PFSK-1 (cell line): ENCODE results near the gene CCDC172.

ENCODE experiments used
- FOXP2 ChIP-seq: optimal IDR thresholded peaks from 2 replicates; pipeline ENCODE3; 2011; ENCODE audit warnings: borderline replicate concordance, control low read depth, inconsistent platforms; ENCODE audit not compliant: insufficient read depth; ENCODE audit errors: extremely low read length, extremely low read depth
- POLR2AphosphoS5 ChIP-seq: IDR thresholded peaks from 2 replicates; pipeline ENCODE4 v1.6.1; 2012; ENCODE audit warnings: low read depth, mild to moderate bottlenecking, control low read depth, low read length, moderate library complexity
- SIN3A ChIP-seq: IDR thresholded peaks from 2 replicates; pipeline ENCODE4 v1.6.1; 2012; ENCODE audit warnings: mild to moderate bottlenecking, low read length, moderate library complexity, borderline replicate concordance; ENCODE audit not compliant: insufficient read depth
- TAF1 ChIP-seq: IDR thresholded peaks from 2 replicates; pipeline ENCODE4 v1.6.1; 2012; ENCODE audit warnings: low read length, control low read depth, borderline replicate concordance; ENCODE audit not compliant: insufficient read depth
- TF ChIP-seq, protein P1 (sequence below), 2 experiments: IDR thresholded peaks; 2 replicates each; pipeline versions ENCODE4 v1.6.1 to v1.8.0; 2011 to 2012; ENCODE audit warnings: low read depth in 2 of 2, low read length in 2 of 2, control low read depth in 1 of 2, inconsistent platforms in 1 of 2, mild to moderate bottlenecking in 1 of 2, moderate library complexity in 1 of 2; ENCODE audit not compliant: insufficient read depth in 1 of 2

The CCDC172 gene

DNA sequence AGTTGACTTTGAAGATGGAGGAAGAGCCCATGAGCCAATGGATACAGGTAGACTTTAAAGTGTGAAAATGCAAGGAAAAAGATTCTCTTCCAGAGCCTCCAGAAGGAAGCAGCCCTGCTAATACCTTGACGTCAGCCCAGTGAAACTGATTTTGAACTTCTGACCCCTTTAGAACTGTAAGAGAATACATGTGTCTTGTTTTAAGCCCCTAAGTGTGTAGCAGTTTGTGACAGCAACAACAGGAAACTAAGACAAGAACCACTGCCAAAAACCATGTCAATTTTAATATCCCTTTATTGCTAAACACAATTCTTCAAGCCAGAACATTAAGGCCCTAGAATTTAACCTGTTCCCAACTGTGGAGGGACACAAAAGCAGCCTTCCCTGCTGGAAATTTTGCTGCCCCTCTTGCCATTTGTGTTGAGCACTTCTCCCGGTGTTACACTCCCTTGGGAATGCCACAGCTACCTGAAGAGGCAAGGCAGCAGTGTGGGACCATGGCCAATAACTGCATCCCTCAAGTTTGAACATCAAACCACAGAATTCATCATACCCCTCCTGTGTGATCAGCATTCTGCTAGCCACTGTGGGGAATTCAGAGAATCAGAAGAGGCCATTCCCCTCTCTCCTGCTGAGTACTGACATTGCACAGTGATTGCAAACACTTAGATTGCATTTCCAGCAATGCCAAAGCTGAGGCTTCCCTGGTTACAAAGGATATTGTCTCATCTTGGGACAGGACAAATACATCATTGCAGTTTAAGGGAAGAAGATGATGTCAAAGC lies 12.3 kb upstream of the CCDC172 start:
- TF ChIP-seq, protein P1, sequence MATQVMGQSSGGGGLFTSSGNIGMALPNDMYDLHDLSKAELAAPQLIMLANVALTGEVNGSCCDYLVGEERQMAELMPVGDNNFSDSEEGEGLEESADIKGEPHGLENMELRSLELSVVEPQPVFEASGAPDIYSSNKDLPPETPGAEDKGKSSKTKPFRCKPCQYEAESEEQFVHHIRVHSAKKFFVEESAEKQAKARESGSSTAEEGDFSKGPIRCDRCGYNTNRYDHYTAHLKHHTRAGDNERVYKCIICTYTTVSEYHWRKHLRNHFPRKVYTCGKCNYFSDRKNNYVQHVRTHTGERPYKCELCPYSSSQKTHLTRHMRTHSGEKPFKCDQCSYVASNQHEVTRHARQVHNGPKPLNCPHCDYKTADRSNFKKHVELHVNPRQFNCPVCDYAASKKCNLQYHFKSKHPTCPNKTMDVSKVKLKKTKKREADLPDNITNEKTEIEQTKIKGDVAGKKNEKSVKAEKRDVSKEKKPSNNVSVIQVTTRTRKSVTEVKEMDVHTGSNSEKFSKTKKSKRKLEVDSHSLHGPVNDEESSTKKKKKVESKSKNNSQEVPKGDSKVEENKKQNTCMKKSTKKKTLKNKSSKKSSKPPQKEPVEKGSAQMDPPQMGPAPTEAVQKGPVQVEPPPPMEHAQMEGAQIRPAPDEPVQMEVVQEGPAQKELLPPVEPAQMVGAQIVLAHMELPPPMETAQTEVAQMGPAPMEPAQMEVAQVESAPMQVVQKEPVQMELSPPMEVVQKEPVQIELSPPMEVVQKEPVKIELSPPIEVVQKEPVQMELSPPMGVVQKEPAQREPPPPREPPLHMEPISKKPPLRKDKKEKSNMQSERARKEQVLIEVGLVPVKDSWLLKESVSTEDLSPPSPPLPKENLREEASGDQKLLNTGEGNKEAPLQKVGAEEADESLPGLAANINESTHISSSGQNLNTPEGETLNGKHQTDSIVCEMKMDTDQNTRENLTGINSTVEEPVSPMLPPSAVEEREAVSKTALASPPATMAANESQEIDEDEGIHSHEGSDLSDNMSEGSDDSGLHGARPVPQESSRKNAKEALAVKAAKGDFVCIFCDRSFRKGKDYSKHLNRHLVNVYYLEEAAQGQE (IDR thresholded peaks at IDR 0.05; ENCODE audit: insufficient read depth in 1 of 2, low read depth in 2 of 2, low read length in 2 of 2): no peak
- TF ChIP-seq POLR2AphosphoS5: no peak
- TF ChIP-seq TAF1: no peak
- no peak for TF ChIP-seq FOXP2
- TF ChIP-seq SIN3A: no peak

DNA sequence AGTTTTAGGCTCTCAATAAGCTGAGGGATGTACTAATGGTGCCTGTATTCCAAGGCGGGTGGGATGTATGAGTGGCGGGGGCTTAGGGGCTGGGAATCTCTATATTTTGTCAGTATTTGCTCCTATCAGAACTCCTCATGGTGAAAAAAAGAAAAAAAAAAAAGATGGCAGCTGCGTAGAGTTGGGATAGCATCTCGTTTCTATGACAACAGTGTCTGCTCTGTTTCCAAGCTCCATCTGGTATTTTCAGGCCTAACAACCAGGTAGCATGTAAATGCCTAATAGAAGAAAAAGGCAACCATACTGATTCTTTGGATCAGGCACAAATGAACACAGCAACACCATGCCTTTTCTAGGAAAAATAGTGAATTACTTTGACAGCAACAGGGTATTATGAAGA lies 11.7 kb upstream of the CCDC172 start:
- TF ChIP-seq, protein P1 (IDR thresholded peaks at IDR 0.05; ENCODE audit: insufficient read depth in 1 of 2, low read depth in 2 of 2, low read length in 2 of 2): no peak
- no peak for TF ChIP-seq POLR2AphosphoS5

DNA sequence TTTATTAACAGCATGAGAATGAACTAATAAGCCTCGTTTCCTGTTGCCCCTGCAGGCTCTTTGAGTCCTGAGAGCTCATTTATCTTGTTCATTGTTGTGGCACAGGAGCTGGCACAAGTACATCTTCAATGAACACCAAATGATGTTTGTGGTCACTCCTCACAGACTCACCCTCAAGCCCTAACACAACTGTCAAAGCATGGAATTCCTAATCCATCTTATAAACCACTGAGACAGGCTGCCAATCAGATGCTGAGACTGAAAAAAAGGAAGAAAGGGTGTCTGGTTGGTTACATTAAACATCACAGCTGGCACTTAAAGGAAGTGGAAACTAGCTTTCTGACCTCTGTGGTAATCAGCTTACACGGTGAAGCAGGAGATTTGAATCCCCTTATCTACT lies 7.7 kb upstream of the CCDC172 start:
- TF ChIP-seq FOXP2 (no peak), POLR2AphosphoS5 (no peak), TAF1 (no peak), SIN3A (no peak)
- TF ChIP-seq, protein P1 (IDR thresholded peaks at IDR 0.05; ENCODE audit: insufficient read depth in 1 of 2, low read depth in 2 of 2, low read length in 2 of 2): no peak

DNA sequence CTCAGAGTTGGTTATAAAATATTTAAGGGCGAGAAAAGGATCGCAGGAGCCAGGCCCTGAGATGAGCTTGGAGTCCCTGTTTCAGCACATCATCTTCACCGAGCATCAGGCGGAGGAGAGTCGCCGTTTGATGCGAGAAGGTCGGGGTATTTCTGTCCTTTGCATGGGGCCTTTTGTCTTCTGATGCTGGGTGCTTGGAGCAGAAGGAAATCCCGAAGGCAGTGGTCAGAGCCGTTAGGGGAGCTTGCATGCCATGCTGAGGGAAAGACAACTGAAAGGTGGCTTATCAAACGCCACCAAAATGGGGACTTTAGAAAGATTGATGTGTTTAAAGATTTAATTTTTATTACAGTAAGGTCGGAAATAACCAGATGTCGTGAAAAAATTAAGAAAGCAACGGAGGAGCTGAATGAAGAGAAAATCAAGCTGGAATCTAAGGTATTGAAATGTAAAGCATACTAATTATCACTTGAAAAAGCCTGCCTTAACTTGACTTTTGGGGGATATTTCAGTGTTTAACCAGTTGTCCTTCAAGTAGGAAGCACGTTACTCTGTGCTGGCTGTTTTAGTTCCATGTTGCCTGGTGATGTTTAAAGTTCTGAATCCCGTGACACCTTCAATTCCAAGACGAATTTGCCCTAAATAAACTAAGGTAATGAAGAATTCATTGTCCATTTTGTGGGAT lies 845 bp downstream of the CCDC172 start:
- TF ChIP-seq SIN3A (no peak), FOXP2 (no peak), POLR2AphosphoS5 (no peak), TAF1 (no peak)
- TF ChIP-seq, protein P1 (IDR thresholded peaks at IDR 0.05; ENCODE audit: insufficient read depth in 1 of 2, low read depth in 2 of 2, low read length in 2 of 2): no peak

DNA sequence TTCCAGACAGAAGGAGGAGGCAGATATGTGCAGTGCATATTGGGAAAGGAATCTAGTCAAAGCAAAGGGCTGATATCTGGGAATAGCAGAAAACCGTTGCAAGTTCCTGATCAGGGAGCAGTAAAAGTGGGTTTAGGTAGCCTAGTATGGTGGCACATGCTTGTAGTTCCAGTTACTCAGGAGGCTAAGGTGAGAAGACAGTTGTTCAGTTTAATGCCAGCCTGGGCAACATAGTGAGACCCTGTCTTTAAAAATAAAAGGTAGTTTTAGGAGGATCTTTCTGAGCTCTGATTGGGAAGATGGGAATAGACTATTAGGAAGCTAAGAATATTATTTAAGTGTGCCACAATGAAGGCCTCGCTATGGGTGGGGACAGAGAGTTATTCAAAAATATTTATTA lies 1.7 kb downstream of the CCDC172 start:
- TF ChIP-seq TAF1 (no peak), FOXP2 (no peak), POLR2AphosphoS5 (no peak), SIN3A (no peak)
- TF ChIP-seq, protein P1 (IDR thresholded peaks at IDR 0.05; ENCODE audit: insufficient read depth in 1 of 2, low read depth in 2 of 2, low read length in 2 of 2): no peak
